Ishikawa (cell line): ENCODE measurements around the gene RNU6-9.

Experiments
- CEBPB ChIP-seq: IDR thresholded peaks from 2 replicates; pipeline ENCODE4 v1.6.1; 2012
- CREB1 ChIP-seq: IDR thresholded peaks from 2 replicates; pipeline ENCODE4 v1.6.1; 2012; ENCODE audit warnings: low read depth
- EGR1 ChIP-seq: IDR thresholded peaks from 2 replicates; pipeline ENCODE4 v1.6.1; 2012
- EP300 ChIP-seq: IDR thresholded peaks from 2 replicates; pipeline ENCODE4 v1.6.1; 2012; ENCODE audit warnings: borderline replicate concordance
- FOXM1 ChIP-seq: IDR thresholded peaks from 2 replicates; pipeline ENCODE4 v1.6.1; 2012; ENCODE audit warnings: low read depth, borderline replicate concordance
- MAX ChIP-seq: IDR thresholded peaks from 2 replicates; pipeline ENCODE4 v1.6.1; 2012
- NFIC ChIP-seq: IDR thresholded peaks from 2 replicates; pipeline ENCODE4 v1.6.1; 2012
- RAD21 ChIP-seq: IDR thresholded peaks from 2 replicates; pipeline ENCODE4 v1.6.1; 2012; ENCODE audit warnings: low read depth
- REST ChIP-seq: IDR thresholded peaks from 2 replicates; pipeline ENCODE4 v1.6.1; 2012; ENCODE audit warnings: low read depth, mild to moderate bottlenecking
- TAF1 ChIP-seq: IDR thresholded peaks from 2 replicates; pipeline ENCODE4 v1.6.1; 2012; ENCODE audit warnings: low read depth, mild to moderate bottlenecking
- TCF12 ChIP-seq: IDR thresholded peaks from 2 replicates; pipeline ENCODE4 v1.6.1; 2012; ENCODE audit warnings: low read depth
- TEAD4 ChIP-seq: IDR thresholded peaks from 2 replicates; pipeline ENCODE4 v1.6.1; 2012
- USF1 ChIP-seq: IDR thresholded peaks from 2 replicates; pipeline ENCODE4 v1.6.1; 2012
- YY1 ChIP-seq: IDR thresholded peaks from 2 replicates; pipeline ENCODE4 v1.6.1; 2012; ENCODE audit warnings: low read depth
- ZBTB7A ChIP-seq: IDR thresholded peaks from 2 replicates; pipeline ENCODE4 v1.6.1; 2012; ENCODE audit warnings: low read depth

Gene RNU6-9

GRCh38 chr19:858868-859843, 34.1 kb upstream of the RNU6-9 start, which contains the start of gene CFD:
Gene CFD (plus strand): TSS chr19:859664. CDS start chr19:859690, 26 bp downstream.
- TF ChIP-seq CEBPB (peak; percentile 26; the same call in 1 of the 2 replicates), EP300 (no peak), ZBTB7A (0 out of 2 replicates have a peak, but pooled peaks have one; percentile 28)

- TF ChIP-seq ZBTB7A (peak; percentile 29), FOXM1 (no peak)
Measured at GRCh38 chr19:861141-861755, 32.0 kb upstream of the RNU6-9 start.

- TF ChIP-seq REST (no peak), NFIC (no peak), ZBTB7A (0 out of 2 replicates have a peak, but pooled peaks have one; percentile 9), TCF12 (no peak; the same call in 1 of the 2 replicates), EGR1 (no peak), RAD21 (peak; percentile 20; the same call in 1 of the 2 replicates), TEAD4 (no peak), TAF1 (no peak), MAX (peak; percentile 99), CEBPB (no peak), YY1 (0 out of 2 replicates have a peak, but pooled peaks have one; percentile 35), USF1 (peak; percentile 67), EP300 (no peak), CREB1 (no peak), FOXM1 (no peak)
Measured at GRCh38 chr19:861756-862580, 31.3 kb upstream of the RNU6-9 start.

GRCh38 chr19:862581-863314, 30.5 kb upstream of the RNU6-9 start:
- TF ChIP-seq EP300 (no peak), TCF12 (no peak), RAD21 (no peak), USF1 (peak; percentile 35; the same call in 1 of the 2 replicates), MAX (peak; percentile 51)

- no peak for TF ChIP-seq TEAD4
- no peak for TF ChIP-seq FOXM1
- TF ChIP-seq YY1: no peak
- no peak for TF ChIP-seq EGR1
Measured at GRCh38 chr19:863315-863620, 30.0 kb upstream of the RNU6-9 start.

GRCh38 chr19:866769-867300, 26.4 kb upstream of the RNU6-9 start:
- TF ChIP-seq REST: no peak
